Renal pelvis (tissue), 4 donors: ENCODE measurements around the gene PACC1. TPM values are rescaled to one million over a fixed set of nuclear protein-coding genes. Genes with fewer than 3 reads are reported as not detected.
"Not testable (repeated sequence)": the region's sequence is repeated elsewhere in the genome, so short reads cannot be mapped to it uniquely, and the experiment has no call there.

Source experiments
- DNase-seq: peaks from one replicate; pipeline ENCODE4 v3.0.0-alpha.2; 2013
- polyA plus RNA-seq, 3 donors: library from polyadenylated mRNA; unstranded; fragments of 120-200 nt; gene quantifications; one replicate each; pipeline ENCODE4 v1.2.1, GENCODE V29; 2013; ENCODE audit not compliant: insufficient read length in 3 of 3

Gene PACC1
- polyA plus RNA-seq, 3 donors = 10.1 to 13.4 (median 13.1) TPM

GRCh38 chr1:212346601-212347000 is 68.1 kb downstream of the PACC1 start:
- no peak for DNase-seq

- no peak for DNase-seq
These were observed 69.8 kb downstream of the PACC1 start for GRCh38 chr1:212344905-212345304.

DNA sequence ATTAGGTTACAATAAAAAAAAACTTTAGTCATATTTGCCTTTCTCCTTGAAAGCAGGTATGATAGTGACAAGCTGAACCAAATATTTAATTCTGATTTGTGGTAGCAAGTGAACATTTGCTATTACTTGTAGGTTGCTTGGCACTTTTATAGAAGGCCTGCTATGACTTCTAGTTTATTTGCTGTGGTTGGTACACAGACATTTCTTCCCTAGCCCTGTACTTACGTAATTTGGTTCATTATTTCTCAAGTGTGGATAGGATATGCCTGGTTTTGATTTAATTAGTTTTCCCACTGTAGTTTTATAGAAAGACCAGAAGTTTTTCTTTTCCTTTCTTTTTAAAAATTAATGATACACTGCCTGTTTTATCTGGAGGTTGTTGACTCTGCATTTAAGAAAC is 73.6 kb downstream of the PACC1 start:
- DNase-seq = no peak

GRCh38 chr1:212329105-212329504 is 85.6 kb downstream of the PACC1 start:
- DNase-seq = no peak

DNA sequence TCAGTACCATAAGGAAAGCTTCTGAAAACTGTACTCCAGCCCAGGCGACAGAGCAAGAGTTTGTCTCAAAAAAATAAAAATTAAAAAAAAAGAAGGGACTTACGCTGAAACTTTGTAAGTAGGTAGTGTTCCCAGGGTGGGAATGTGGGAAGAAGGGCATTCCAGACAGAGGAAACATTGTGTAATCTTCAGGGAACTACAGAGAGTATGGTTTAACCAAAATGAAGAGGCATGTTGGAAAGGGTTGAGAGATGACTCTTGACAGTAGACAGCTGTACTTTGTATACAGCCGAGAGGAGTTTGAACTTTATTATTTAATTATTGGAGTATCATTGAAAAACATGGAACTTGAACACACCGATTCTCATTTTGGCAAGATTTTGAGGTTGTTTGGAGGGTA is 86.4 kb downstream of the PACC1 start:
- no peak for DNase-seq

- no peak for DNase-seq
These were observed 88.1 kb downstream of the PACC1 start for GRCh38 chr1:212326541-212326940.

- no peak for DNase-seq
These were observed 91.6 kb downstream of the PACC1 start for GRCh38 chr1:212323066-212323465.

GRCh38 chr1:212321031-212321430 is 93.7 kb downstream of the PACC1 start:
- DNase-seq = not testable (repeated sequence)

DNA sequence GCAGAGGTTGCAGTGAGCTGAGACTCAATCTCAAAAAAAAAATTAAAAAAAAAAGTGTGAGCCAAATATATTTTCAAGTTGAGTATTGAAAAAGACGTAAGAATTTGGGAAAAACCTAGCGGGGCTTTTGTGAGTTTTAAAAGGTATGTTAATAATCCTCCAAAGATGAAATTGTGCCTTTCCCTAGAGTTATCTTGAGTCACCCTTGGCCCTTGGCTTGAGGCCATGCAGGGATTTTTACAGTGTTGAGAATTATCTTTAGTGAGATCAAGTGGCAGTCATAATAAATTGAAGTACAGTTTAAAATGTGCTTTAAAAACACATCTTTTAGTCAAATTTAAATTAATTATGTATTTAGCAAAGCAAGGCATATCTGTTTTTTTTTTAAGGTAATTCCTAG is 96.8 kb downstream of the PACC1 start:
- no peak for DNase-seq

DNA sequence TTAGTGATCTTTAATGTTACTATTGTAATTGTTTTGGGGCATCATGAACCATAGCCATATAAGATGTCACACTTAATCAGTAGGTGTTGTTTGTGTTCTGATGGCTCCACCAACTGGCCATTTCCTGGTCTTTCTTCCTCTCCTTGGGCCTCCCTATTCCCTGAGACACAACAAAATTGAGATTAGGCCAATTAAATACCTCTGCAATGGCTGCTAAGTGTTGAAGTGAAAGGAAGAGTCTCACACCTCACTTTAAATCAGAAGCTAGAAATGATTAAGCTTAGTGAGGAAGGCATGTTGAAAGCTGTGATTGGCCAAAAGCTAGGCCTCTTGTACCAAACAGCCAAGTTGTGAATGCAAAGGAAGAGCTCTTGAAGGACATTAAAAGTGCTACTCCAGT is 98.8 kb downstream of the PACC1 start:
- no peak for DNase-seq

DNA sequence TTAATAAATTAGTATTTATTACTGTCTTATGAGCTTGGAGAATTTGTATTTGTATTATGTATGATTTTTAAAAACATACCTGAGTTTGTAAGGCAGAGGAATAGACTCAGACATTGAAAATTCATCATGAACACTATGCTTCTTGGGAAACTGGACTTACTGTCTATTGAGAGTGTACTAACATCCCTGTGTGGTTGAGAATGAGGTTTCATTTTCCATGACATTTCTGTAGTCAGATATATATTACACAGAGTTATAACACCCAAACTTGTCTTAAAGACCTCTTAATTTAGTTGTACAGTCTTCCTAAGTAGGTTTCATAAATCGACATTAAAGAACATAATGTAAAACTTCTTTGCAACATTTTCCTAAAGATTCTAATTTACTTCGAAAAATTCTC is 99.5 kb downstream of the PACC1 start:
- no peak for DNase-seq

Other genes starting within 250 kb of the PACC1 start
- 10 to 100 TPM; 29.4 to 33.9 (median 30.2) TPM for gene PPP2R5A, start 129.5 kb downstream of the PACC1 start, polyA plus RNA-seq
- 10 to 100 TPM; 32.9 to 37.6 (median 36.9) TPM for gene NENF, start 18.0 kb upstream of the PACC1 start, polyA plus RNA-seq
- gene ATF3, start 193.9 kb upstream of the PACC1 start, polyA plus RNA-seq = 10 to 100 TPM; 10.1 to 11.8 (median 10.6) TPM